GM21526 (cell line): Measurements from ENCODE around the gene ACR.
"Not testable (repeated sequence)": the region's sequence is repeated elsewhere in the genome, so short reads cannot be mapped to it uniquely, and the experiment has no call there.

Experiments used
- ATAC-seq: cut with Tn5 transposase; IDR thresholded peaks from one replicate; pipeline ENCODE4 v1.9.1; 2021; ENCODE audit warnings: moderate library complexity; ENCODE audit not compliant: unreplicated experiment, low FRiP score

Gene ACR

DNA sequence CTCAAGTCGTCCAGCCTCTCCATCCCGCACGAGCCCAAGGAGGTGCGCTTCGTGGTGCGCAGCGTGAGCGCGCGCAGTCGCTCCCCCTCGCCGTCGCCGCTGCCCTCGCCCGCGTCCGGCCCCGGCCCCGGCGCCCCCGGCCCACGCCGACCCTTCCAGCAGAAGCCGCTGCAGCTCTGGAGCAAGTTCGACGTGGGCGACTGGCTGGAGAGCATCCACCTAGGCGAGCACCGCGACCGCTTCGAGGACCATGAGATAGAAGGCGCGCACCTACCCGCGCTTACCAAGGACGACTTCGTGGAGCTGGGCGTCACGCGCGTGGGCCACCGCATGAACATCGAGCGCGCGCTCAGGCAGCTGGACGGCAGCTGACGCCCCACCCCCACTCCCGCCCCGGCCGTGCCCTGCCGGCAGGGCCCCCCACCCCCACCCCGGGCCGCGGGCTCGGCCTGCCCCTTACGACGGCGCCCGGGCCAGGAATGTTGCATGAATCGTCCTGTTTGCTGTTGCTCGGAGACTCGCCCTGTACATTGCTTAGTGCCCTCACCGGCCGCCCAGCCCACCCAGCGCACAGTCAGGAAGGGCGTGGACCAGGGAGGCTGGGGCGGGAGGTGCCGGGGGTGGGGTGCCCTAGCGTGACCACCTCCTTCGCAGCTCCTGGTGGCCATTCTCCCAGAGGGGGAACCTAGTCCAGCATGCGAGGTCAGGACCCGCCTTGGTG, 6.9 kb upstream of the ACR start:
- ATAC-seq, result no peak

DNA sequence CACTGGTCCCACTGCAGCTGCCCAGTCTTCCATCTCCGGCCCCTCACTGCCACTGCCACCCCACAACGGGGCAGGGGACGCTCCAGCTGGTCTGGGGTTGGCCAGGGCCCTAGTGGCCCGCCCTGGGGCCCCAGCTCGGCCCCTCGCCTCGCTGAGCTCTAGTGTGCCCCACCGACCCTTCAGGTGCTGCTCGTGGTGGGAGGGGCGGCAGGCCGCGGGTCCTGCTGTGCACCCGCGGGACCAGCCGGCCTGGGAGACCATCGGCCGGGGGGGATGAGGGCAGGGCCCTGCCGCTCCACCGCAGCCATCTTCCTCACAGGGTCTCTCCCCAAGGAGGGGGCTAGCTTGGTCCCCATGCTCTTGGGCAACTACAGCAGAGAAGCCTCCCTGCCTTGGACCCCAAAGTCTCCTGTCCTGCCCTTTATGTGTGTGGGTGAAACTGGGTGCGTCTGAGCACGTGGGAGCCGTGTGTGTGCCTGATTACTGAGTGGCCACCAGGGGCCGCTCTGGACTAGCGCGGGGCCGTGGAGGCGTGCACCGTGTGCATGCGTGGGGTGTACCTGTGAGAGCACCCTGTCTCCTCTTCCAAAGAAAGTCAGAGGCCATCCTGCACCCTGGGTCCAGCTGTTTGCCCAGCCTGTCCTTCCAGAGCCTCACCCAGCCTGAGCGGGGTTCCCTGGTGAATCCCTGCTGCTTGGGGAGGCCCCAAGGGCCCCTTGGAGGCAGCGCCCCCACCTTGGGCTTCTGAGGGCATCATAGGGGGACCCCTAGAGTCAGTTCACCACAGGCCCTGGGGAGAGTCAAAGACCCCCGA, 6.0 kb upstream of the ACR start:
- ATAC-seq, result no peak

- ATAC-seq, result no peak
Observed at GRCh38 chr22:50732681-50733080, 5.3 kb upstream of the ACR start.

DNA sequence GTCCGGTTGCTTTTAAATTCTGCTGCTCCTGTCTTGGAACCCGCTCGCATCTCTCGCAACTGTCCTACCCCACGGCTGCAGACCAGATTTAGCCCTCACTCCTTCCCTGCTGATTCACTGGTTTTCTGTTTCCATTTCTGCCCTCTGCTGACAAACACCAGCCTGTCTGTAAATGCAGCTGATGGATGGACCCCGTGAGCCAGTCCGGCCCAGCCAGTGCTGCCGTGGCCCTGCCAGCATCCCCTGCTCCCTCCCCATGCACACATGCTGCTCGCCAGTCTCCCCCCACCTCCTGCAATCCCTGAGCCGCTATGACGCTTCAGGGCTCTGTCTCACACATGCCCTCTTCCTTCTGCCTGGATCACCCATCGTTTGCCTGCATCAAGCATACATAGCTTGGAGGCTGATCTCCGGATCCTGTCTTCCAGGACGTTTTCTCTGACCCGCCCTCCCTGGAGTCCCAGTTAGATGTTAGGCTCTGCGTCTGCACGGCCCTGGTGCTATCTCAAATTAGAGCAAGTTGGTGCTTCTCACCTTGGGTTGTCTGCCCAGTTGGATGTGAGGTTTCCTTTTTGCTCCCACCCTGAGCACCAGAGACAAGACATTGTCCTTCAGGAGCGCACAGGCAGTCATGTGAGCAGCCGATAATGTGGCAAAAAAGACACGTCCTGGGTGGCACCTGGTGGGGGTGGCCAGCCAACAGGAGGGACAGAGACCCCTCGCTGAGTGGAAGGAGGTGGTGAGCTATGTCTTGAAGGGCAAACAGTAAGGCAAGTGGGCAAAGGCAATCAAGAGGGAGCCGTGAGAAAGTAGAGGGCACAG, 4.3 kb upstream of the ACR start:
- no peak for ATAC-seq

GRCh38 chr22:50734343-50734771, 3.6 kb upstream of the ACR start:
- no peak for ATAC-seq

DNA sequence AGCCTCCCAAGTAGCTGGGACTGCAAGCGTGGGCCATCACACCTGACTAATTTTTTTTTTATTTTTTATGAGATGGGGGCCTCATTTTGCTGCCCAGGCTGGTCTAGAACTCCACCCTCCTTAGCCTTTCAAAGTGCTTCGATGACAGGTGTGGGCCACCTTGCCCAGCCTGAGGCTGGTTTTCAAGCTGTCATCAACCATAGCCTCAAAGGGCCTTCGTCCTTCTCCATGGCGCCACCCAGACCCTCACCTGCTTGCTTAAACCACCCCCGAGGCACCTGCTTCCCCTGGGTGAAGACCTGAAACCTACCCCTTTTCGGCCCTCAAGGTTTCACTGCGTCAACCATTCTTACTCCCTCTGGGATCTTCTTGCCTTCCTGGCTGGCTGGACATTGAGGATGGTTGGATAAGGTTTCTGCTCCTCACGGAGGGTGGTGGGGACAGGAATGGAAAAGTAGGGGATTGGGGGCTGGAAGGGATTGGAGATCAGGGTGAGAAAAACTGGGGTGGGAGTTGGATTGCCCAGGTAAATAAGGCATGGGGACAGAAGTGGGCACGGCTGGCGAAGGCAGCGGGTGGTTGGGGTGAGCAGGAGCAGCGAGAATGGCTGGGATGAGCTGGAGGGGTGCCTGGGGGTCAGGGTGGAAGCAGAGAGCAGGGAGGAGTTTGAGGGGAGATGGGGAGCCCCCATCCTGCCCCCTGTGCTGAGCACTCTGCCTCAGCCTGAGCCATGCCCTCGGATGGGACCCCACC, 2.8 kb upstream of the ACR start:
- ATAC-seq, result no peak

DNA sequence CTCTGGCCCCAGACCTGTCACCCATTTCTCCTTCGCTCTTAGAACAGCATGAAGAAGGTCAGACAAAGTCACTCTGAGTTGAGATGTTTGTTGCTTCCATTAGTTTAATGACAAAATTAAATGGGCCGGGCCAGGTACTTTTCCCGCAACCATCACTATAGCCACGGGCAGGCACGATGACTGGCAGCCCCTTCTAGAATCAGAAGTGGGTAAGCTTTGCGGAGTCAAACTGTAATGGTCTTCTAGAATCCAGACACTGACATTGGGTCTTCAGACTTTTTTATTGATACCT, 2.3 kb upstream of the ACR start:
- ATAC-seq, result no peak

DNA sequence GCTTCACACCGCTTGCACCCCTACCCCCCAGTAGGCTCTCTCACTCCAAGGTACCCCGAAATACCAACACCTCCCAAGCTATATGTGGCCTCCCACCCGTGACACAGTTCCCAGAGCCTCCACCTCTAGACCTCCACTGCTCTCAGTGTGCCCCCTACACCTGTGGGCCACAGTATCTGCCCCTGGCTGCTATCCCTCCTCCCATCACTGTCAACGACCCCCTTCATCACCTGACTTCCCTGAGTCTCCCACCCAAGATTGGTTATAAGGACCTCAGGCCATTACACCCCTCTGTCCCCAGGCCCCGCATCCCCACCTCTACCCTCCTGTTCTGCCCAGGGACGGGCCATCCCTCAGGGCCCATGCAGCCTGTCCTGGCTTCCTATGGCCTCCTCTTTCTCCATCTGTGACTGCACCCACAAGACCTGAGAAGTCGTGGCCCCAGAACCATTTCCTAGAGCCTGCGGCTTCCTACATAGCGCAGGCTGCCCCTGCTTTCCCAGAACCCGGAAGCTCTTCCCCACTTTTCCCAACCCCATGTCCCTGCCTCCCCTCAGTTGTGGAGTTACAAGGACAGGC, 734 bp downstream of the ACR start:
- ATAC-seq, result no peak

DNA sequence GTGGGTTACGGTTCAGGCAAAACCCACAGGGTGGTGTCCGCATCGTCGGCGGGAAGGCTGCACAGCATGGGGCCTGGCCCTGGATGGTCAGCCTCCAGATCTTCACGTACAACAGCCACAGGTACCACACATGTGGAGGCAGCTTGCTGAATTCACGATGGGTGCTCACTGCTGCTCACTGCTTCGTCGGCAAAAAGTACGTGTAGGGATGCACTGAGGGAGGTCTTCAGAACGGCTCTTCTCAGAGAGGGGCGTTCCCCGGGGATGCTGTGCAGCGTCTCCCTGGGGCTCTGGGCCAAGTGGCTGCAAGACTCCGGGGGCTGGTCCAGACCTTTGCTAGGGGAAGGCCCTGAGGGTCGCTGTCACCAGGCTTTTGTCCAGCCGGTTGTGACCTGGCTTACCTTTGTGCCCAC, 1.3 kb downstream of the ACR start:
- no peak for ATAC-seq

DNA sequence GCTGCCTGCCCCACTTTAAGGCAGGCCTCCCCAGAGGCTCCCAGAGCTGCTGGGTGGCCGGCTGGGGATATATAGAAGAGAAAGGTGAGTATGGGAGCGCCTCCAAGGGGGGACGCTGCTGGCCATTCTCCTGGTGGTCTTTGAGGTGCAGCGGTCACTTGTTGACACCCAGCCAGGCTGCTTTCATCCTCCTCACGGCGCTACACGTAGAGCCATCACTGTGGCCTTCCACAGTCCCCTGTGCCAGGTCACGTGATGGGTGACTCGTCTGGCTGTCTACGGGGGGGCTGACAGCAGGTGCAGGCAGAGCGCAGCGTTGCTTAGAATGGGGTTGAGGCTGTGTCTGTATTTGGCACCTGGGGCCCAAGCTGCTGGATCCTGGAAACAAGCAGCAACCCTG, 1.9 kb downstream of the ACR start:
- ATAC-seq, result no peak

DNA sequence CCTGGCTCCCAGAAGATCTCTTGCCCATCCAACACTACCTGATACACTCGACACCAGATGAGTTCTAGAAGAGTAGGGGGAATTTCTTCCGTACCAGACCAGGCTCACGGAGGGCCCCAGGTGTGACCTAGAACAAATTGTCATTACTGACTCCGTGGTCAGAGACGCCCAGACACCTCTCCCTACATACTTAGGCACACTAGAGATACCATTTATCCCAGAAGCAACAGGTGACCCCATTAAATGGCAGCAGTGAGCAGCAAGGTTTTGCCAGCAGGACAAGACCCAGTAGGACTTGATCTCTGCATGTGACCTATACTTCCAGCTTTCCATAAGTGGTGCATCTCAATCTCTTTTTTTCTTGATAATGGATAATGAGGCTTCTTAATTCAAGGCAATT, 2.7 kb downstream of the ACR start:
- not testable (repeated sequence) for ATAC-seq

DNA sequence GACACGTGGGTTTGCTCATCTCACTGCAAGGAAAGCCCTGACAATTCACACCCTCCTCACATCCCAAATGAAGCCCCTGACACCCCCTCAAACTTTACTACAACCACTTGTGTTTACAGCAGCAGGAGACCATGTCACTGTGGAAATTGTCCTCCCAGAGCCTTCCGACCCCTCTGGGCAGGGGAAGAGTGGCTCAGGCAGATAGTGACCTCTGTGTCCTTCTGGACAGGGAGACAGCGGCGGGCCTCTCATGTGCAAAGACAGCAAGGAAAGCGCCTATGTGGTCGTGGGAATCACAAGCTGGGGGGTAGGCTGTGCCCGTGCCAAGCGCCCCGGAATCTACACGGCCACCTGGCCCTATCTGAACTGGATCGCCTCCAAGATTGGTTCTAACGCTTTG, 6.4 kb downstream of the ACR start:
- not testable (repeated sequence) for ATAC-seq

- ATAC-seq, result not testable (repeated sequence)
Observed at GRCh38 chr22:50747521-50747920, 9.5 kb downstream of the ACR start.

DNA sequence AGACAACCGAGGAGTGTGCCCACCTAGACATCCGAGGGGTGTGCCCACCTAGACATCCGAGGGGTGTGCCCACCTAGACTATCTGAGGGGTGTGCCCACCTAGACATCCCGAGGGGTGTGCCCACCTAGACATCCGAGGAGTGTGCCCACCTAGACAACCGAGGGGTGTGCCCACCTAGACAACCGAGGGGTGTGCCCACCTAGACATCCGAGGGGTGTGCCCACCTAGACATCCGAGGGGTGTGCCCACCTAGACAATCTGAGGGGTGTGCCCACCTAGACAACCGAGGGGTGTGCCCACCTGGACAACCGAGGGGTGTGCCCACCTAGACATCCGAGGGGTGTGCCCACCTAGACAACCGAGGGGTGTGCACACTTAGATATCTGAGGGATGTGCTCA, 10.6 kb downstream of the ACR start:
- not testable (repeated sequence) for ATAC-seq

DNA sequence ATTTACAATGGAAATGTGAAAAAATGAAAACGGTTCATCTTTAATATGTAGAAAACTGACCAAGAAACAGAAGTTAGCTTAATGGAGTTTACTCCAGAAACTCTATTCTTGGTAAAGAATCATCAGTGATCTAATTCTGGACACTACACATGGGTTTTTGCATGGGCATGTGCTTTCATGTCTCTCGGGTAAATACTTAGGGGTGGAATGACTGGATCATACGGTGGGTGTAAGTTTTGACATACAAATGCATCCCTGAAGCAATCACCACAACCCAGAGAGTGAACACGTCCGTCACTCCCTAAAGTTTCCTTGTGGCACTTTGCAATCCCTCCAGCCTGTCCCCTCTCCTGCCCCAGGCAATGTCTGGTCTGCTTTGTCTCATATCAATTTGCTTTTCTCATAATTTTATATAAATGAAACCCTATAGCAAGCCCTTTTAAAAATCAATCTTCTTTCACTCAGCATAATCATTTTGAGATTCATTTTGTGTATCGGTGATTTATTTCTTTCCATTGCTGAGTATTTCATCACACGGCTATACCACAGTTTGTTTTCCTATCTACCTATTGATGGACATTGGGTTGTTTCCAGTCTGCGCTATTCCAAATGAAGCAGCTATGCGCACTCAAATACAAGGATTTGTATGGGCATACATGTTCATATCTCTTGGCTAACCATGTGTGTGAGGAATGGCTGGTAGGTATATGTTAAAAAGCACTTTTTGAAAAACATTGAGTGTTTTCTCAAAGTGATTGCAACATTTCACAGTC, 11.5 kb downstream of the ACR start:
- not testable (repeated sequence) for ATAC-seq

DNA sequence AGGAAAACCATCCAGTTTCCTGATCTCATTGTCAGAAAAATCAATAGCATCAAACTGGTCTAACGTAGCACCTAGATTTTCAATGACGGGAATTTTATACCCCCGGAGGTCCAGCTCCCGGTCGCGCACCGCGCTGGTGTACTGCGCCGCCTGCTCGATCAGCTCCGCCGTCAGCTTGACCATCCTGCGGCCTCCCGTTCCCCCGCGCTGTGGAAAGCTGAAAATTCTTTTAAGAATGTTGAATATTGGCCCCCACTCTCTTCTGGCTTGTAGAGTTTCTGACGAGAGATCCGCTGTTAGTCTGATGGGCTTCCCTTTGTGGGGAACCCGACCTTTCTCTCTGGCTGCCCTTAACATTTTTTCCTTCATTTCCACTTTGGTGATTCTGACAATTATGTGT, 17.2 kb downstream of the ACR start:
- not testable (repeated sequence) for ATAC-seq

GRCh38 chr22:50756406-50756805, 18.4 kb downstream of the ACR start:
- ATAC-seq, result not testable (repeated sequence)

DNA sequence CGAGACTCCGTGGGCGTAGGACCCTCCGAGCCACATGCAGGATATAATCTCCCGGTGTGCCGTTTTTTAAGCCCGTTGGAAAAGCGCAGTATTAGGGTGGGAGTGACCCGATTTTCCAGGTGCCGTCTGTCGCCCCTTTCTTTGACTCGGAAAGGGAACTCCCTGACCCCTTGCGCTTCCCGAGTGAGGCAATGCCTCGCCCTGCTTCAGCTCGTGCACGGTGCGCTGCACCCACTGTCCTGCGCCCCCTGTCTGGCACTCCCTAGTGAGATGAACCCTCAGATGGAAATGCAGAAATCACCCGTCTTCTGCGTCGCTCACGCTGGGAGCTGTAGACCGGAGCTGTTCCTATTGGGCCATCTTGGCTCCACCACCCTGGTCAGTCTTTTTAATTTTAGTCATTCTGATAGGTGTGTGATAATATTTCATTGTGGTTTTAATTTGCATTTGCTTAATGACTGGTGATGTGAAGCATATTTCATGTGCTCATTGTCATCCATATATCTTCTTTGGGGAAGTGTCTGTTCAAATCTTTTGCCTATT, 19.0 kb downstream of the ACR start:
- ATAC-seq, result not testable (repeated sequence)
